Right lobe of liver (tissue), 6 donors: ENCODE results near the gene TMEM107. TPM values are rescaled to one million over a fixed set of nuclear protein-coding genes. Genes with fewer than 3 reads are reported as not detected.

Source experiments
- ATAC-seq, 4 donors: fragments of 200-7000 bp; cut with Tn5 transposase; one replicate each; pipeline ENCODE4 v1.9.1; 2020; ENCODE audit warnings: mild to moderate bottlenecking in 4 of 4, moderate library complexity in 4 of 4
- DNase-seq, 3 donors: peaks; one replicate each; pipeline ENCODE4 v3.0.0-alpha.2; 2020
- H3K27ac ChIP-seq, 3 donors: fragments of 200-600 bp; one replicate each; pipeline ENCODE4 v1.8.0; 2022
- H3K27me3 ChIP-seq, 2 donors: fragments of 200-600 bp; one replicate each; pipeline ENCODE4 v1.8.0; 2022
- H3K36me3 ChIP-seq, 4 donors: fragments of 200-600 bp; sonication (generic) in 1 of 4; one replicate each; pipeline versions ENCODE4 v1.5.1 to v1.8.0; 2017 to 2022; ENCODE audit warnings: control low read depth in 1 of 4
- H3K4me1 ChIP-seq, 4 donors: fragments of 200-600 bp; sonication (generic) in 1 of 4; one replicate each; pipeline versions ENCODE4 v1.5.1 to v1.8.0; 2017 to 2022; ENCODE audit warnings: control low read depth in 1 of 4
- H3K4me3 ChIP-seq, 3 donors: fragments of 200-600 bp; one replicate each; pipeline ENCODE4 v1.8.0; 2022
- H3K9me3 ChIP-seq, 4 donors: fragments of 200-600 bp; sonication (generic) in 1 of 4; one replicate each; pipeline versions ENCODE4 v1.5.1 to v1.8.0; 2017 to 2022; ENCODE audit warnings: control low read depth in 1 of 4
- CTCF ChIP-seq, 4 donors: fragments of 200-600 bp in 3 of 4; fragments of 450-650 bp in 1 of 4; IDR thresholded peaks; one replicate each; pipeline versions ENCODE4 v1.5.1 to v1.8.0; 2016 to 2022; ENCODE audit warnings: antibody characterized with exemption in 4 of 4, mild to moderate bottlenecking in 2 of 4
- POLR2A ChIP-seq: fragments of 450-650 bp; IDR thresholded peaks from one replicate; pipeline ENCODE4 v1.6.1; 2017; ENCODE audit warnings: antibody characterized with exemption, mild to moderate bottlenecking
- WGBS: methylation state at CpG from one replicate; pipeline ENCODE4 v1.1.6; 2018; ENCODE audit warnings: low coverage, low lambda C conversion rate; ENCODE audit not compliant: insufficient coverage; ENCODE audit errors: missing lambda C conversion rate; 5-methylcytosine and 5-hydroxymethylcytosine counted together
- intact Hi-C, 2 donors: fragments of 100-400 bp; cut with DNase I; formaldehyde crosslinking; loops; one replicate each; pipeline versions ENCODE4 v1.11.2 to v1.14.1; 2022
- total RNA-seq, 6 experiments: library from RNA; depleted of rRNA in 2 of 6; stranded (reverse); fragments of >200 nt in 2 of 6; fragmentation: NEBNext Ultra II Directional in 3 of 6; extraction: Animal tissue kit (Norgen Biotek cat#: 25700) in 3 of 6; gene quantifications; one replicate each; pipeline versions ENCODE4 v1.1.0 to v1.2.4, GENCODE V29; 2016 to 2023
- donor health status: DM: no; HTN: yes; CAD: no.
- donor health status: DM: no; HTN: no; CAD: no.
- donor health status: DM: no; HTN: no; CAD: no.
- donor health status: DM: no; HTN: yes; CAD: no.
- donor health status: DM: no; HTN: yes; CAD: no.

The TMEM107 gene
- total RNA-seq, 6 experiments from 2014 or later = 2.3 to 5.0 (median 3.4) TPM

- H3K27me3 ChIP-seq = no peaks in the 10 kb centered on the region
- H3K4me1 ChIP-seq = peaks cover 0 to 30% (median 9%) of the 10 kb centered on the region in 4 donors
- H3K4me3 ChIP-seq = peak overlapping the region; percentile 79 to 94 (median 80)
- intact Hi-C loops = no loop called here
- peak overlapping the region; percentile 99 to 100 (median 100) for H3K27ac ChIP-seq
- no peak for DNase-seq
- WGBS = 14% methylated on average over 7 of the region's 14 CpGs
- peaks cover 0 to 11% (median 4%) of the 10 kb centered on the region in 4 donors for H3K36me3 ChIP-seq
- TF ChIP-seq POLR2A (no peak), CTCF (IDR thresholded peaks at IDR 0.05) (no peak)
- no peaks in the 10 kb centered on the region for H3K9me3 ChIP-seq
- no peak for ATAC-seq
These were observed 20.8 kb downstream of the TMEM107 start for GRCh38 chr17:8155231-8155995.

DNA sequence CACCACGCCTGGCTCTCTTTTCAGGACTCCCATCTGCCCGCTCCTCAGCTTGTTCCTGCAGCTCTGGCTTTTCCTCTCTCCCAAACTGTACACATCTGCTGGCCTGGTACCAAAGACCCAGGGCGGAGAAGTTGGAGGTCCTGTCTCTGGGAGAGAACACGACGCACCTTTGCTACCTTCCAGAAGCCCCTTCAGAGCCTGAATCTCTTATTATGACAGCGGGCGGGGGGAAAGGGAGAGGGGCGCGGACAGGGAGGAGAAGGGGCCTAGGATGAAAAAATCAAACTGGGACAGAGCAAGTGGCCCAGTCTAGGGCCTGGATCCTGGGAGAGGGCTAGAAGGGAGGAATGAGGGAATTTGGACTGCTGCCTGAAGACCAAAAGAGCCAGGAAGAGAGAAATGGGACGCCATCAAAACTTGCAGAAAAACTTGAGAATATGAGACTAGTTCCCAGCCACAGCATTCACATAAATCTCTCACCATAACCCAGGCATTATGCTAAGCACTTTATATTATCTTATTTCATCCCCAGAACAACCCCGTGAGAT is 21.5 kb downstream of the TMEM107 start:
- no peaks in the 10 kb centered on the region for H3K27me3 ChIP-seq
- H3K36me3 ChIP-seq = peaks cover 0 to 18% (median 9%) of the 10 kb centered on the region in 4 donors
- H3K4me1 ChIP-seq = peaks cover 0 to 32% (median 10%) of the 10 kb centered on the region in 4 donors
- ATAC-seq (no peak), DNase-seq (no peak)
- H3K4me3 ChIP-seq = peak overlapping the region; percentile 79 to 94 (median 80)
- intact Hi-C loops = no loop called here
- no peak for TF ChIP-seq POLR2A
- TF ChIP-seq CTCF (IDR thresholded peaks at IDR 0.05) = no peak
- no peaks in the 10 kb centered on the region for H3K9me3 ChIP-seq
- 7% methylated on average over 10 of the region's 11 CpGs for WGBS
- H3K27ac ChIP-seq = peak overlapping the region; percentile 99 to 100 (median 100)

DNA sequence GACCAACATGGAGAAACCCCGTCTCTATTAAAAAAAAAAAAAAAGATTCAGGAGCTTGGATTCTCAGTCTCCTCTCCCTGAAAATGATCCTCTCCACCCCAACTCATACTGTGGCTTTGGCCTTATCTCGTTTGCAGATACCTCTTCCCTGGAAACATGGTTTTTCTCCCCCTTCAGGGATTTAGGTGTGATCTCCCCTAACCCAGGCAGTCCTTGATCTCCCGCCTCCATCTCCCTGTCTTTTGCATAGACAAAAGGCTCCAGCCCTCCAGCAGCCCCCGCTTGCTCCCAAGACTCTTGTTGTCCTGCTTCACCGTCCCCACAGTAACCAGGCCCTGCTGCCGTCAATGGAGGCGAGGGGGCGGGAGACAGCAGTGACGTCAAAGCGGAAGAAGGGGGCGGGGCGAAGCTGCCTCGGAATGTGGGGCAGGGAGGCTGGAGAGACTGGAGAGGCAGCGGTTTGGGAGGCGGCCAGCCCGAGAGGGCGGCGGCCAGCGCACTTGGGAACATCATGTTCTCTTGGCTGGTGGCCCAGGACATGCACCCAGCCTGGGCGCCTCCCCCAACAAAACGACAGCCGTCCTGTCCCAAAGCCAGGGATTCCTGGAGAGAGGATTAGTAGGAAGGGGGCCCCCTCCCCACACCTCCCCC is 22.1 kb downstream of the TMEM107 start:
- TF ChIP-seq CTCF (IDR thresholded peaks at IDR 0.05) (no peak), POLR2A (peak; percentile 75)
- H3K4me3 ChIP-seq = peak overlapping the region; percentile 79 to 94 (median 80)
- no peaks in the 10 kb centered on the region for H3K9me3 ChIP-seq
- H3K36me3 ChIP-seq = peaks cover 0 to 24% (median 14%) of the 10 kb centered on the region in 4 donors
- peak overlapping the region; percentile 99 to 100 (median 100) for H3K27ac ChIP-seq
- under 1% methylated on average over 14 of the region's 22 CpGs for WGBS
- ATAC-seq = peak; percentile 46 to 64 (median 52)
- intact Hi-C loops = no loop called here
- no peaks in the 10 kb centered on the region for H3K27me3 ChIP-seq
- peaks cover 0 to 29% (median 10%) of the 10 kb centered on the region in 4 donors for H3K4me1 ChIP-seq
- DNase-seq = peak; percentile 99 to 100 (median 99)

- peak overlapping the region in 2 of 3 donors; percentile 79 to 94 for H3K4me3 ChIP-seq
- intact Hi-C loops = no loop called here
- peaks cover 1 to 29% (median 17%) of the 10 kb centered on the region in 4 donors for H3K36me3 ChIP-seq
- TF ChIP-seq CTCF (IDR thresholded peaks at IDR 0.05) (no peak), POLR2A (peak; percentile 65)
- no peaks in the 10 kb centered on the region for H3K27me3 ChIP-seq
- no peaks in the 10 kb centered on the region for H3K9me3 ChIP-seq
- peak overlapping the region; percentile 99 to 100 (median 100) for H3K27ac ChIP-seq
- DNase-seq (peak; percentile 76 to 90 (median 87)), ATAC-seq (peak; percentile 28 to 44 (median 34))
- WGBS = 4% methylated on average over 10 of the region's 13 CpGs
- peaks cover 0 to 27% (median 9%) of the 10 kb centered on the region in 4 donors for H3K4me1 ChIP-seq
These were observed 22.6 kb downstream of the TMEM107 start for GRCh38 chr17:8153525-8153956.
